HL-60 (cell line): Measurements from ENCODE around the gene MEPCE.

Experiments used
- DNase-seq, 2 experiments: peaks; one replicate each; pipeline ENCODE4 v3.0.0-alpha.2; 2010 to 2020; ENCODE audit warnings: low read depth in 1 of 2, low spot score in 1 of 2
- H3K27ac ChIP-seq: fragments of 250-450 bp; sonication (Bioruptor Pico); replicated peaks from 2 replicates; pipeline ENCODE4 v1.5.1; 2020; ENCODE audit warnings: mild to moderate bottlenecking, moderate library complexity
- H3K27me3 ChIP-seq: fragments of 250-450 bp; sonication (Bioruptor Pico); 2 replicates; pipeline ENCODE4 v1.5.1; 2021; ENCODE audit warnings: mild to moderate bottlenecking, moderate library complexity; ENCODE audit not compliant: insufficient read depth, poor library complexity, severe bottlenecking
- H3K4me3 ChIP-seq: replicated peaks from 2 replicates; pipeline ENCODE4 v1.5.1; 2011; ENCODE audit warnings: mild to moderate bottlenecking, control low read depth, low read length; ENCODE audit not compliant: insufficient read depth
- GABPA ChIP-seq: IDR thresholded peaks from 2 replicates; pipeline ENCODE4 v1.6.1; 2012; ENCODE audit warnings: low read depth
- POLR2AphosphoS5 ChIP-seq: IDR thresholded peaks from 2 replicates; pipeline ENCODE4 v1.6.1; 2012; ENCODE audit warnings: low read depth
- SPI1 ChIP-seq: IDR thresholded peaks from 2 replicates; pipeline ENCODE4 v1.6.1; 2012; ENCODE audit warnings: low read depth, mild to moderate bottlenecking, borderline replicate concordance
- TF ChIP-seq, protein P1 (sequence below): IDR thresholded peaks from one replicate; pipeline ENCODE4 v1.5.1; 2011; ENCODE audit warnings: low read length, control low read depth, inconsistent platforms; ENCODE audit not compliant: insufficient read depth
- TF ChIP-seq, protein P2 (sequence below): IDR thresholded peaks from 2 replicates; pipeline ENCODE4 v1.6.1; 2012; ENCODE audit warnings: low read depth; ENCODE audit not compliant: insufficient replicate concordance

MEPCE gene

DNA sequence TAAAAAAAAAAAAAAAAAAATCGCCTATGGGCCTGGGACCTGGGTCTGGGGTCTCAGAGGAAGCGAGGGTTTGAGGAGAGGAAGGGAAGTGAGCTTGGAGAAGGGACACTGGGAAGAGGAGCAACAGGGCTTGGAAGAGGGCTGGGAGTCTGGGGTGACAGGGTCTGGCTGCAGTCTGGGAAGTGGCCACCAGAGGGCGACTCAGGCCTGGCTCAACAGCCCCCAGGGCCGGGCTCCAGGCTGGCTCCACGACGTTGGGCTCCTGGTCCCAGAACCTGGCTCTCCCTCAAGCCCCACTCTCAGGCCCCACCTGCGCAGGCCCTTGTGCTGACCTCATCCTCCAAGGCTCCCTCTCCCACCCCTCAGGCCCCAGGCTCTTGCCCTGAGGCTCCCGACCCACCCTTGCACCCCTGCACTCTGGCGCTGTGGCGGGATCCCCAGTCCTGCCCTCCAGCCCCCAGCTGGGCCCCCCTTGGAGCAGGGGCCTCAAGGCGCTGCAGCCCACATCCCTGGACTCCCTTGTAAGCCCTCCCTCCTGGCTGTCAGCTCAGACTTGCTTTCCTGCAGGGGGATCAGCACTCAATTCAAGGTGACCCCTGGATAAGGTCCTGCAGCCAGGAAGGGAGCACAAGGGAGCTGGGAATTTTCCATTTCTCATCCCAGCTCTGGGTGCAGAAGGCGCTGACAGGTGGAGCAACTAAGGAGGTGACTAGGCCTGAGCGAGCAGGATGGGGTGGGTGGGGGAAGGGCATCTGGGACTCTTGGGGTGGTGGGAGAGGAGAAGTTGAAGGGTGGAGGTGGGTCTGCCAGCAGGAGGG is 39.8 kb downstream of the MEPCE start:
- H3K27ac ChIP-seq: no peak overlapping the region
- TF ChIP-seq, protein P1, sequence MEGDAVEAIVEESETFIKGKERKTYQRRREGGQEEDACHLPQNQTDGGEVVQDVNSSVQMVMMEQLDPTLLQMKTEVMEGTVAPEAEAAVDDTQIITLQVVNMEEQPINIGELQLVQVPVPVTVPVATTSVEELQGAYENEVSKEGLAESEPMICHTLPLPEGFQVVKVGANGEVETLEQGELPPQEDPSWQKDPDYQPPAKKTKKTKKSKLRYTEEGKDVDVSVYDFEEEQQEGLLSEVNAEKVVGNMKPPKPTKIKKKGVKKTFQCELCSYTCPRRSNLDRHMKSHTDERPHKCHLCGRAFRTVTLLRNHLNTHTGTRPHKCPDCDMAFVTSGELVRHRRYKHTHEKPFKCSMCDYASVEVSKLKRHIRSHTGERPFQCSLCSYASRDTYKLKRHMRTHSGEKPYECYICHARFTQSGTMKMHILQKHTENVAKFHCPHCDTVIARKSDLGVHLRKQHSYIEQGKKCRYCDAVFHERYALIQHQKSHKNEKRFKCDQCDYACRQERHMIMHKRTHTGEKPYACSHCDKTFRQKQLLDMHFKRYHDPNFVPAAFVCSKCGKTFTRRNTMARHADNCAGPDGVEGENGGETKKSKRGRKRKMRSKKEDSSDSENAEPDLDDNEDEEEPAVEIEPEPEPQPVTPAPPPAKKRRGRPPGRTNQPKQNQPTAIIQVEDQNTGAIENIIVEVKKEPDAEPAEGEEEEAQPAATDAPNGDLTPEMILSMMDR: peak; percentile 90
- no peak for TF ChIP-seq GABPA
- TF ChIP-seq SPI1: no peak
- TF ChIP-seq POLR2AphosphoS5: no peak
- TF ChIP-seq, protein P2, sequence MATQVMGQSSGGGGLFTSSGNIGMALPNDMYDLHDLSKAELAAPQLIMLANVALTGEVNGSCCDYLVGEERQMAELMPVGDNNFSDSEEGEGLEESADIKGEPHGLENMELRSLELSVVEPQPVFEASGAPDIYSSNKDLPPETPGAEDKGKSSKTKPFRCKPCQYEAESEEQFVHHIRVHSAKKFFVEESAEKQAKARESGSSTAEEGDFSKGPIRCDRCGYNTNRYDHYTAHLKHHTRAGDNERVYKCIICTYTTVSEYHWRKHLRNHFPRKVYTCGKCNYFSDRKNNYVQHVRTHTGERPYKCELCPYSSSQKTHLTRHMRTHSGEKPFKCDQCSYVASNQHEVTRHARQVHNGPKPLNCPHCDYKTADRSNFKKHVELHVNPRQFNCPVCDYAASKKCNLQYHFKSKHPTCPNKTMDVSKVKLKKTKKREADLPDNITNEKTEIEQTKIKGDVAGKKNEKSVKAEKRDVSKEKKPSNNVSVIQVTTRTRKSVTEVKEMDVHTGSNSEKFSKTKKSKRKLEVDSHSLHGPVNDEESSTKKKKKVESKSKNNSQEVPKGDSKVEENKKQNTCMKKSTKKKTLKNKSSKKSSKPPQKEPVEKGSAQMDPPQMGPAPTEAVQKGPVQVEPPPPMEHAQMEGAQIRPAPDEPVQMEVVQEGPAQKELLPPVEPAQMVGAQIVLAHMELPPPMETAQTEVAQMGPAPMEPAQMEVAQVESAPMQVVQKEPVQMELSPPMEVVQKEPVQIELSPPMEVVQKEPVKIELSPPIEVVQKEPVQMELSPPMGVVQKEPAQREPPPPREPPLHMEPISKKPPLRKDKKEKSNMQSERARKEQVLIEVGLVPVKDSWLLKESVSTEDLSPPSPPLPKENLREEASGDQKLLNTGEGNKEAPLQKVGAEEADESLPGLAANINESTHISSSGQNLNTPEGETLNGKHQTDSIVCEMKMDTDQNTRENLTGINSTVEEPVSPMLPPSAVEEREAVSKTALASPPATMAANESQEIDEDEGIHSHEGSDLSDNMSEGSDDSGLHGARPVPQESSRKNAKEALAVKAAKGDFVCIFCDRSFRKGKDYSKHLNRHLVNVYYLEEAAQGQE: no peak
- H3K4me3 ChIP-seq: no peak overlapping the region
- DNase-seq: peak in 1 of 2 experiments; percentile 73
- no peaks in the 10 kb centered on the region for H3K27me3 ChIP-seq

DNA sequence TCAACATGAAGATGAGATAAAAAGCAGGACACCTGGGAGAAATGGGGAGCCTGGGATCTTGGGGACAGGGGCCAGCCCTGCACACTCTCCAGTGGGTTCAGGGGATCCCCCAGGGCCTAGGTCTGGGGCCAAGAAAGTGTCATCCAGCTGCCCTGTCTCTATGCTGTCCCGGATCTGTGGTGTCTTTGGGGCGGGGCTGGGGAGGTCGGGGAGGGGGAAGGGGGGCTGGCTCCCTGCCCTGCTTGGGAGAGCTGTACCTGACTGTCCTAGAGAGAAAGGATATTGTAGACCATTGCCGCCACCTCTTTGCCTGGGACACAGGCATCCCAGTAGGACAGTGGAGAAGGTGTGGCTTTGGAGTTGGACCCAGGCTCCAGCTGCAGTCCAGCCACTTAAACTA is 41.4 kb downstream of the MEPCE start:
- Histone ChIP-seq H3K27me3 (no peaks in the 10 kb centered on the region), H3K27ac (no peak overlapping the region), H3K4me3 (no peak overlapping the region)
- DNase-seq: no peak
- TF ChIP-seq GABPA: no peak
- TF ChIP-seq, protein P2: no peak
- TF ChIP-seq POLR2AphosphoS5: no peak
- TF ChIP-seq, protein P1: no peak
- TF ChIP-seq SPI1: no peak

DNA sequence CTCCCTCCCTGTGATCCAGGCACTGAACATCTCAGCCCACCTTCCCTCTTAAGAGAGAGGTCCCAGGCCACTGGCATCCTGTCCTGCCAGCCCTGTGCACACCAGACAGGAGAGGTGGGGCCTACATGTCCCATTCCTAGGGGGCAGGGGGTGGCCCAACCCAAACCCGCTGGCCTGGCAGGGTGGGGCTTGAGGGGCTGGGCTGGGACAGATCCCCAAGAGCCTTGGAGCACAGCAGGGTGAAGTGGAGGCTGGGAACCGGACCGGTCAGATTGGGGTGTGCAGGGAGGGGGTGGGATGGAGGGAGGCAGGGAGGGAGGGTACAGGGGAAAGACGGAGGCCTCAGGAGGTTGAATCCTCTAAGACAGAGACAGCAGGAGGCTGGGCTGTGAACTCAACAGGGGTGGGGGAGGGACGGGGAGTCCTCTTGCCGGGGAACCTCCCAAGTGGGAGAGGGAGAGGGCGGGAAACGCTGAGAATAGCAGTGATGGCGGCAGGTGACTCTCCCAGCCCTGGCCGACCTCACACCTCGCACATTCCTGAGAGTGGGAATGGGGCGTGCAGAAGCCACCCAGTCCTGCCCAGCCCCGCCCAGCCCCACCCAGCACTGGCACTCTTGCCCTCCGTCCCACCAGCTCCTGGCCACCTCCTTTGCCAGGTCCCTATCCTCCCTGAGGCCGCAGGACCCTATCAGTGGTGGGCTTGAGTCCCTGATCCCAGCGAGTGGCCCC is 42.7 kb downstream of the MEPCE start:
- H3K4me3 ChIP-seq: no peak overlapping the region

More for the DNA sequence above, 42.7 kb downstream of the MEPCE start:
- no peak for TF ChIP-seq POLR2AphosphoS5
- TF ChIP-seq GABPA: no peak
- TF ChIP-seq SPI1: no peak
- TF ChIP-seq, protein P1: no peak
- TF ChIP-seq, protein P2: no peak
- no peak overlapping the region for H3K27ac ChIP-seq
- DNase-seq: no peak
- no peaks in the 10 kb centered on the region for H3K27me3 ChIP-seq
